GM19238 (cell line): ENCODE data around the gene ASB3.

Source experiments
- DNase-seq: peaks from one replicate; pipeline ENCODE4 v3.0.0; 2011; ENCODE audit warnings: low spot score; ENCODE audit not compliant: insufficient read length

Gene ASB3

DNA sequence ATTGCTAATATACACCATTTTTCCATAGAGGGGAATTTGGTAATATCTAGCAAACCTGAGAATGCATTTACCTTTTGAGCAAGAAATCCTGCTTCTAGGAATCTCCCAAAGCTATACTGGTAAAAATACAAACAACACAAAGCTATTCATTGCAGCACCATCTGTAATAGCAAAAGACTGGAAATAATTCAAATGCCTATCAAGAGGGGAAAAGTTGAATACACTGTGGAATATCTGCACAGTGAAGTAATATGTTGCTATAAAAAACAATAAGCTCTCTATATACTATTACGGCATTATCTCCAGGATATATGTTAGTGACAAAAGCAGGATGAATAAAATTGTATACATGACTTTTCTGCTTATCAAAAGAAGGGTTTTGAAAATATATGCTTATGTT, 131.5 kb downstream of the ASB3 start:
- DNase-seq: no peak

DNA sequence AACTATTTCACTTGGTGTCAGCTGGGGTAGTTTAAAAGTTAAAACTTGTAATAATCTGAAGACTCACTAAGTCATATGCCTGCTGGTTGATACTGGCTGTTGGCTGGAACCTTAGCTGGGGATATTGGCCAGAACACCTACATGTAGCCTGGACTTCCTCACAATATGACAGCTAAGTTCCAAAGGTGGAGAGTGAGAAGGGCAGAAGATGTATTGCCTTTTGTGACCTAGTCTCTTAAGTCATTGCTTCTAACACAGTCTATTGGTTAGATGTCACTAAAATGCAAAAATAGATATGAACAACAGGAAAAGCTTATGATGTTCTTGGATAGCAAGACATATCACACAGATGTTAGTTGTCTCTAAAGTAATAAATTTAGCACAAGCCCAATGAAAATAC, 132.4 kb downstream of the ASB3 start:
- no peak for DNase-seq

DNA sequence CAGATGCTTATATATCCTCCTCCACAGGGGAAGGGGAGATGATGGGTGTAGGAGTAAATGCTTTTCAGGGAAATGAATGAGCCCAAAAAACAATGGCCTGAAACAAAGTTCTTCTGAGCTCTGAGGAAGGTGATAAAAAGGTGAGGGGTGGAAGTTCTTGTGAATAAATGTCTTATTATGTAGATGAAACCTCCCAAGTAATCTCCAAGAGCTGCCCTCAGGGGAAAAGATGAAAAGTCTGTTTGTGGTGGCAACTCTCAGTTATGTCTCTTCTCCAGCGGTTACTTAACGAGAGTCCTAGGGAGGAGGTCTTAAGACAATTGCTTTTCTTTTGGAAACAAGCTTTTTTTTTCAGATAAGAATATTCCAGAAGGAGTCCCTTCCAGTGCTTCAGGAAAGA, 134.6 kb downstream of the ASB3 start:
- DNase-seq: no peak

DNA sequence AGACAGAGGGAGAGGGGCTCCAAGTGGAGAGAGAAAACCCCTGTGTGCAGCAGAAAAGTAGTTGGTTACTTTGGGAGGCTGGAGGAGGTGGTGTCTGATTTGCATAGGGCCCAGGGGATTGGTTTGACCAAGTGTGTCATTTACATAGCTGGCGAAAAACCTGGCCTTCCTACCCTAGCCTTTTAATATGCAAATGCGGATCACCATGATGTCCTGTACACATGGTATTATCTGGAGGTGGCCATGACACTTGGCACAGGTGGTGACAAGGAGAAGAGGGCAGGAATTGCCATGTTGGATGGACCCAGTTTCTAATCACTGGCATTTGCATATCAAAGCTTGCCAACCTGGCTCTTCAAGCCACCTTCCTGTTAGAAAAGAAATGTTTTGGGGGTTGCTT, 140.0 kb downstream of the ASB3 start:
- no peak for DNase-seq

DNA sequence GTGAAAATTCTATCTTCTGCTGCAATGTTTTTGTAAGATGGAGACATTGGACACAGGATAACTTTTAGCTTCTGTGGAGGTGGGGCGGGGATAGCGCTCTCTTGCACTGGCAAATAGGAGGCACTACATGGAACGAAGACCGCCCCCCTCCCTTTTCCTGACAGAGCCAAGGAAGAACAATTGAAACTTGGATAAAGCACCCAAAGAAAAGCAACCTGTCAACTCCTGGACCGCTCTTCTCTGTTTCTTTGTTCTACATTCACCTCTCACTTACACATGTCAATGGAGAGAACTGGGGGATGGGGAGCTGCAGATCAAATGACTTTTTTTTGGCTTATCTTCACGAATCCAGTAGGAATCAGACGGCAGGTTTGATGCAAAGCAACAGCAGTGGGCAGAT, 145.5 kb downstream of the ASB3 start:
- DNase-seq: no peak

DNA sequence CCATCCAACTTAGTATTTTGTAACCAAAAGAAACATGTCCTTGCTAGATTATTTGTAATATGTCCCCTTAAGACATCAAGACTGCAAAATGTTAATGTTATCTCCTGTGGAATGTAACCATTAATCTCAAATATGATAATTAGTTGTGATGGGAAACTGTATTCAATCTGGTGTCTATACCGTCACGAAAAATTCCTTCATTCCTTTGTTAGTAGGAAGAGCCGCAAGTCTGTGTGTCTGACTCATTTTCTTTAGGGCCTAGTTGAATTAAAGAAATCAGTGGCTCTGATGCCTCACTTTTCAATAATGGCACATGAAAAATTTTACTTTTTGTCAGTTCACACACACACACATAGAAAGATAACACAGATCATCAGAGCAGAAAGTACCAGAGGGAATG, 146.3 kb downstream of the ASB3 start:
- DNase-seq: no peak

DNA sequence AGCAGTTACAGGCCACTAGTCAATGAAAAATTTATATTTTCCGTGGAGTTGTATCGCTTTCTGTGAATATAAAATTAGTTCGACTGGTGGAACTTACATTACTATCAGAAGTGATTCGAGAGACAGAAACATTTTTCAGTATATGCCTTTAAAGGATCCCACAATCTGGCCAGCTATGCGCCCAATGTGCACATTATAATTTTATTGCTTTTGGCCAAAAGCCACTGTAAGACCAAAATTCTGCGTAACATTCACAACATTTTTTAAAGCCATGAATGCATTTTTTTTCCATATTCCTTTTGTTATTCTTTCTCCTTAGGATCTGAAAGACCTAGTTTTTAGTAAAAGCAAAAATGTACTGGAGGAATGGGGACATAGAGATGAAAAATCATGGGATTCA, 150.2 kb downstream of the ASB3 start:
- no peak for DNase-seq

DNA sequence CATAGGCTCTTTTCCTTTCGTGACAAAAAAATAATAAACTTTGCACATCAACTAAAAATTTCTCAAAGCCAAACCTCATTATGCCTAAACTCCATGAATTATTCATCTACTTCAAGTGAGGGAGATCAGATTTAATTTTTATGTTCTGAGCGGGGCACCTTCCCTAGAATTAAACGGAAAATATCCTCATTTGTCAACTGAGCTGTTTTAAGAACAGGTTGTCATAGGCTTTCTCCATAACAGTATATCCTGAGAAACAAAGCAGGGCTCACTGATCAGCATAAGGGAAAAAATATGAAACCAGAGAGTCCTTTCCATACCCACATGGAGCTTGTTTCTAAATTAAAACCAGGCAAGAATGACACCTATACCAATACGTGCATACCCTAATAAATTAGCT, 150.6 kb downstream of the ASB3 start:
- no peak for DNase-seq

DNA sequence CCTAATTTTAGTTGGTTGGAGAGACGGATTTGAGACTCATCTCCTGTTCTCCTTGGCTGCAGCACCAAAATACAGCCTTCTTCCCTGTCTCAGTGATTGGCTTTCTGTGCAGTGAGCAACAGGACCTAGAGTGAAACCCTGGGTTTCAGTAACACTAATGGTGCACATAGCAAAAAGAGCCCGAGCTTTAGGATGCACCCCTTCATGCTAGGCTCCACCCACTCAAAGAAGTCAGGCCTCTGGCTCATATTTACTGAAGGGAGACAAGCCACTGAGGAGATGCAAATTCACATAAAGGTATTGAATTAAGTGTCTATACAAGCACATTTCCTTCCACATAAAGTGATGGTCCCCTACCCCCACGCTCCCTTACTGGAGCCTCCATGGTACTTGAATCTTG, 151.1 kb downstream of the ASB3 start:
- no peak for DNase-seq

DNA sequence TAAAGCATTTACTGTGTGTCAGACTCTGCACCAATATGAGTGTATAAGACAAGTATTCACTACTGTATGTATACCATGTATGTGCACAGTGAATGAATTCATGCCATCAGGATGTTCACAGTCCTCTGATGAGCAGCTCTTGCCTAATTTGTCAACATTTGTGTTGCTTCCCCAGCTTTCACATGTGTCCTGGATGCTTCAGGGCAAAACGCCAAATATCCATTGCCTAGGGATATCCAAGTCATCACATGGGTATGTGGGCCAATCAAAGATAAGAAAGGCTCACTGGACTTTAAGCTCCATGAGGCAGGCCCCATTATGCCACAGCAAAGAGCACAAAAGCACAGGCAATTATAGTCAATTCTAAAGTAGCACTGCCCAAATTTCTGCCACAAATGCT, 153.3 kb downstream of the ASB3 start:
- DNase-seq: no peak

DNA sequence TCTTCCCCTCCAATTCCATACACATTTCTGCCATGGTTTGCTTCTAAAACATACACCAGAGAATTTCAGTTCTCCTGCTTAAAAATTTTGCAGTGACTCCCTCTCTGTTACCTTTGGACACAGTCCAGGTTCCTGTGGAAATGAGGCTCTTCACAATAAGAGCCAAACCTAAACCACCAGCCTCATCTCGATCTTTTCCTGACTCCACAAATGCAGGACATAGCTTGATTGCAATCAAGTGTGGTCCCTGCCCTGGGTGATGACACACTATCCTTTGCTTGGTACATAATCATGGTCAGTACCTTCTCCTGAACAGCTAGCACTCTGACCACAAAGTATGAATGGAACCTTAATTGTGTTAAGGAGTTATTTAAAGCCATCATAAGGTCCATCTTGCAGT, 154.0 kb downstream of the ASB3 start:
- DNase-seq: no peak

DNA sequence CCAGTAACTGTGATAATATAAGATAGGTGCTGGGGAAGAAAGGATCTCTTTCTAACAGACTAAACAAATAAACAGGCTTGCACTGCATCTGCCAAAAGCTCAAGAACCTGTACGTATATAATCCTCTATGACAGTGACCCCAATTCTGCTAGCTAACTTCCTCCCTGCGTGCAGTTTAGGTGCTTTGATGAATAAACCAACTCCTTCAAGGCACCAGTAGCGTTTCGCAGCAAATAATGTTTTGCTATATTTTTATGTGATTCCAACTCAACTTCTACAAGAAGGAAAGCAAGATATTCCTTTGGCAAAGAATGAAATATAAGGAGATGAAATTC, 154.7 kb downstream of the ASB3 start:
- no peak for DNase-seq

DNA sequence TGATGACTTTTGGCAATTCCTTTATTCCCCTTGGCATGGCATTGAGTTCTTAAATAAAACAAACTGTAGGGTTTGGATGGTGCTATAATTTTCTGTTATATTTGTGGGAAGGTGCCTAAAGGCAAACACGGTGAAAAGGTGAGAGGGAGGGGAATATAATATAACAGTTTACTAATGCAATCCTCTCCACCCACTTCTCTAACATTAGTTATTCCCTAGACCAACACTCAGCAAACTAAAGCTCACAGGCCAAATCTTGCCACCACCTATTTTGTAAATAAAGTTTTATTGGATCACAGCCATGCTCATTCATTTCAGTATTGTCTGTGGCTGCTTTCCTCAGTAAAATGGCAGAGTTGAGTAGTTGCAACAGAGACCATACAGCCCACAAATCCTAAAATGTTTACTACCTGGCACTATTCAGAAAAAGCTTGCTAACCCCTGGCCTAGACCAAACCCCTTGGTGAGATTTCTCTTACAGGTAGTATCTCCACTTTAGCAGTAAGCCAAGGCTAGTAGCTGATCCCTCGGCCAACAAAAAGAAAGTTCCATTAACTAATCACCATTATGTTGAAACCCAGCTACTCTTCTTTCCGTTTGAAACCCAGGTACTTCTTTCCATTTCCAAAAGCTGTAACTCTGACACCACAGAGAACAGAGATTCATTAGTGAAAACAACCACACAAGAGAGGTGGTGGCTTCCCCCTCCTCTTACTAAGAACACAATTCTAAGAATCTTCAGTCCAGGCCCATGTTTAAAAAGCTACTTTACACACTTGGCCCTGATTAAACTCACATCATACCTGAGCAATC, 155.2 kb downstream of the ASB3 start:
- no peak for DNase-seq

DNA sequence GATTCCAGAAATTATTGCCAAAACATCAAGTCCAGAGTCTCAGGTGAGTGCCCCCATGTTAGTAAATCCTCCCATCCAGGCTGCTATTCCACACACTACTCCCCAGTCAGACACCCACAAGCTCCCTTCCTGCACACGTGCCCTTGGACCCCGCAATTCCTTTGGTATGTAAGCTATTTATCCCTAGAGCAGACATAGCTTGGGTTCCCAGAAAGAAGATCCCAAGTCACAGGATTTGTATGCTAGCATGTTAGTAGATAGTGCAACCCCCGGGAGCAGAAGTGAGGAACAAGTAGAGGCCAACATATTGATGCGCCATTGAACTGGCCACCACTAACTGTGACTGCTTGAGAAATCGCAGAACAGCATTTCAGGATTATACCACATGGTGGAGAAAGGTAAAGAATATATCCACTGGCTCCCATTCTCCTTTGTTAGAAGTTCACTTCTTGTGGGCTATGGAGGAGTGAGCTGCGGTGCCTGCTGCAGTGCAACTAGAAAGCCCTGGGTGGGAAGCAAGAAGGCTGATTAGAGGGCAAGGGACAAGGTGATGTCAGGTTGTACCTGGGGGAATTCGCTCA, 156.6 kb downstream of the ASB3 start:
- DNase-seq: no peak

DNA sequence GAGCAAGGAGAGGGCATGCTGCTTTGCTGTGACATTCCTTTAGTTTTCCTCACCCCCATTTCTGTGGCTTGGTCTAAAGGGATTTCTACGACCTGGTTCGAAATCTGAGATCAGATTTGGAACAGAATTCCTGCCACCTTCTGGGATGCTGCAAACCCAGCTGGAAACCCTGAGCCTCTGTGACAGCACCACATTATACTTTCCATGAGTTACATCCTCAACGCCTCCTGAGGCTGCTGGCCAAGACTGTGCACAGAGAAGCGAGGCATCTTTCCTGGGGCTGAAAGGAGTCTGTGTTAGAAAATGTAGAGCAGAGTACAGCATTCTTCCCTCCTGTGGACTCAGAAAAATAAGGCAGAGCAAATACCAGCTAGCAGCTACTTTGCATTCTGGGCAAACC, 157.3 kb downstream of the ASB3 start:
- DNase-seq: no peak

DNA sequence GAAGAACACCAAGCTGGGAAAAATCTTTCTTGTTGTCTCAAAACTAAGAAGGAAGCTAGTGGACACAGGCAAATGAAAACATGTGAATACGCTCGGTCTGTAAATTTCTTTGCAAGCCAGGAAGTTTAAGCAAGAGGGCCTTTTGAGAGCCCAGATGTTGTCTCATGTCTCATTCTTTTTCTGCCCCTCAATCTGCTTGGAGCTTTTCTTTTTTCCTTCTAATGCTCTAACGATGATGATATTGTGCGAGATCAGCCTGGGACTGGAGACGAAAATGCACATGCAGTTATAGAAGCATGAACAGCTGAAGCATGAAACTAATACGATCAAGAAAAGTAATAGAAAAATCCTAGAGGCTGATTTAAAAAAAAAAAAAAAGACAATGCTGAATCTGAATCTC, 157.8 kb downstream of the ASB3 start:
- no peak for DNase-seq

DNA sequence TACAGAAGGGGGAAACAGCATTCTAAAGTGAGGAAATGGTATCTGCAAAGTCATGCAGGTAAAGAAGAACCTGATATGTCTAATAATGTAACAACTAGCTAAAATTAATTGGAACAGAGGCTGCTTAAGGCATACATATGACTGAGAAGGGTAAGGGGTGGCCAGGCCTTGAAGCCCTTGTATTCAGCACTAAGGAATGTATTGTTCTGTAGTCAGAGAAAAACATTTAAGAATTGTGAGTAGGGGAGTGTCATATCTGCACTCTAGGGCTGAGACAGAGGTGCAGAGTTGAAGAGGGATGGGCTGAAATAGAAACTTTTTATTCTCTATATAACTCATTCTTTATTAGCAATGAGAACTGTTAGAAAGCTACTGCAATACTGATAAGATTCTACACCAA, 164.6 kb downstream of the ASB3 start:
- DNase-seq: no peak

DNA sequence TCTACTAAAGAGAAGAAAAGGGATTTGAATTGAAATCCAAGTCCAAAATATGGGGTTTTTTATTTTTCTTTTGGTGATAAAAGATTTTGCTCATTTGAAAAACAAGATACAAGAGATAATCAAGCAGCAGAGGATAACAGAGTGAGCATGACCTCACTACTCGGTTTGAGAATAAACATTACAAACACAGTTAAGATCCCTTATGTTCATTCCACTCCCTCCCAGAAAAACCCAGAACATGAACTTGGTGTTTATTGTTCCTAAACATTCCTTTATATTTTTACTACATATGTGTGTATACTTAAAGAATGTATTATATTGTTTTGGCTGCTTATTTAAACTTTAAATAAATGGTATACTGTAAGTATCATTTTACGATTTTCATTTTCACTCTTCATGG, 165.8 kb downstream of the ASB3 start:
- DNase-seq: no peak
